ENCODE data around the gene ADAMTS3. TPM values are rescaled to one million over a fixed set of nuclear protein-coding genes. Genes with fewer than 3 reads are reported as not detected.

Gene ADAMTS3
- total RNA-seq, 1 donor from 2014 or later: 1.1 TPM

- no peak overlapping the region for H3K27ac ChIP-seq
- H3K27me3 ChIP-seq (ENCODE audit: low read depth): no peaks in the 10 kb centered on the region
- H3K9me3 ChIP-seq: no peaks in the 10 kb centered on the region
- H3K4me1 ChIP-seq: peaks cover 7% of the 10 kb centered on the region
- ATAC-seq (peak in 1 of 2 donors; percentile 19), DNase-seq (no peak)
- no peaks in the 10 kb centered on the region for H3K36me3 ChIP-seq
- no peak for TF ChIP-seq CTCF (IDR thresholded peaks at IDR 0.05)
- intact Hi-C loops (cut with DNase I): no loop called here
- no peak overlapping the region for H3K4me3 ChIP-seq
Observed at GRCh38 chr4:72418458-72418857, 150.6 kb downstream of the ADAMTS3 start.

GRCh38 chr4:72410158-72410557 is 158.9 kb downstream of the ADAMTS3 start:
- ATAC-seq (no peak), DNase-seq (no peak)
- Histone ChIP-seq H3K36me3 (no peaks in the 10 kb centered on the region), H3K9me3 (no peaks in the 10 kb centered on the region), H3K4me3 (no peak overlapping the region), H3K4me1 (no peaks in the 10 kb centered on the region), H3K27ac (no peak overlapping the region), H3K27me3 (ENCODE audit: low read depth) (no peaks in the 10 kb centered on the region)
- intact Hi-C loops (cut with DNase I): no loop called here
- TF ChIP-seq CTCF (IDR thresholded peaks at IDR 0.05): no peak

GRCh38 chr4:72408568-72408967 is 160.5 kb downstream of the ADAMTS3 start:
- DNase-seq (no peak), ATAC-seq (no peak)
- H3K36me3 ChIP-seq: no peaks in the 10 kb centered on the region
- no peaks in the 10 kb centered on the region for H3K27me3 ChIP-seq (ENCODE audit: low read depth)
- no peak overlapping the region for H3K27ac ChIP-seq
- H3K4me1 ChIP-seq: no peaks in the 10 kb centered on the region
- H3K4me3 ChIP-seq: no peak overlapping the region
- TF ChIP-seq CTCF (IDR thresholded peaks at IDR 0.05): no peak
- intact Hi-C loops (cut with DNase I): no loop called here
- H3K9me3 ChIP-seq: no peaks in the 10 kb centered on the region

GRCh38 chr4:72405417-72405816 is 163.6 kb downstream of the ADAMTS3 start:
- H3K4me1 ChIP-seq: no peaks in the 10 kb centered on the region
- no peaks in the 10 kb centered on the region for H3K27me3 ChIP-seq (ENCODE audit: low read depth)
- ATAC-seq (no peak), DNase-seq (no peak)
- H3K9me3 ChIP-seq: no peaks in the 10 kb centered on the region
- TF ChIP-seq CTCF (IDR thresholded peaks at IDR 0.05): no peak
- no peak overlapping the region for H3K27ac ChIP-seq
- intact Hi-C loops (cut with DNase I): no loop called here
- H3K36me3 ChIP-seq: no peaks in the 10 kb centered on the region
- no peak overlapping the region for H3K4me3 ChIP-seq

GRCh38 chr4:72397314-72397713 is 171.7 kb downstream of the ADAMTS3 start:
- DNase-seq (peak; percentile 60), ATAC-seq (no peak)

More at GRCh38 chr4:72397314-72397713, 171.7 kb downstream of the ADAMTS3 start:
- Histone ChIP-seq H3K36me3 (no peaks in the 10 kb centered on the region), H3K4me3 (no peak overlapping the region), H3K9me3 (no peaks in the 10 kb centered on the region), H3K4me1 (no peaks in the 10 kb centered on the region), H3K27me3 (ENCODE audit: low read depth) (no peaks in the 10 kb centered on the region), H3K27ac (no peak overlapping the region)
- TF ChIP-seq CTCF (IDR thresholded peaks at IDR 0.05): no peak
- intact Hi-C loops (cut with DNase I): no loop called here
